ENCODE measurements around the gene ITPK1.

DNA sequence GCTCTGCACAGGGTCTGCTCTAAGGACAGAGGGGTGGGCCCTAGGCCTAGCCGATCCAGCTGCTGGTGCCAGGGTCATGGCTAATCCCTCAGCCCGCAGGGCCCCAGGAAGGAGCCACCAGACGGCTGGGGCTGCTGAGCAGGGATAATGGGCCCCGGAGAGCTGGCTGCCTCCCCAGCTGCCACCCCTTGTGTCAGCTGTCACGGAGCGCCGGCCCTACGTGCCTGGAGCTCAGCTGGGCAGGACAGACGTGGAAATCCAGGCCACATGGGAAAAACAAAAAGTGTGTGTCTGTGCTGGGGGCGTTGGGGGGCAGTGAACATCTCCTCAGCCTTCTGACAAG is 156.6 kb downstream of the ITPK1 start:
- TF ChIP-seq EZH2 (IDR thresholded peaks at IDR 0.05) (no peak), POLR2AphosphoS5 (IDR thresholded peaks at IDR 0.05; ENCODE audit: borderline replicate concordance, low read depth, low read length) (no peak), FOXP2 (optimal IDR thresholded peaks at IDR 0.05; ENCODE audit: control extremely low read depth, extremely low read length, insufficient read depth) (no peak)

All from SK-N-MC (cell line).